HG02885 (cell line): Measurements from ENCODE around the gene FARSA.
"Not testable (repeated sequence)": the region's sequence is repeated elsewhere in the genome, so short reads cannot be mapped to it uniquely, and the experiment has no call there.

Experiments used
- ATAC-seq: cut with Tn5 transposase; IDR thresholded peaks from one replicate; pipeline ENCODE4 v1.9.1; 2021; ENCODE audit warnings: mild to moderate bottlenecking; ENCODE audit not compliant: unreplicated experiment, poor library complexity

The FARSA gene

GRCh38 chr19:12938779-12939601 is 5.5 kb upstream of the FARSA start:
- no peak for ATAC-seq

GRCh38 chr19:12937927-12938778 is 4.6 kb upstream of the FARSA start, which contains the start of gene CALR:
TSS of gene CALR (plus strand) at chr19:12938609. CDS start at chr19:12938680, 71 bp downstream.
- ATAC-seq: peak; percentile 89

GRCh38 chr19:12937093-12937926 is 3.8 kb upstream of the FARSA start:
- no peak for ATAC-seq

GRCh38 chr19:12936582-12936981 is 3.1 kb upstream of the FARSA start:
- no peak for ATAC-seq

- ATAC-seq: no peak
Measured at GRCh38 chr19:12935071-12935470, 1.6 kb upstream of the FARSA start.

- ATAC-seq: no peak
Measured at GRCh38 chr19:12932392-12933286, 872 bp downstream of the FARSA start.

- ATAC-seq: no peak
Measured at GRCh38 chr19:12930002-12930645, 3.4 kb downstream of the FARSA start.

GRCh38 chr19:12924621-12925310 is 8.7 kb downstream of the FARSA start:
- no peak for ATAC-seq

- ATAC-seq: no peak
Measured at GRCh38 chr19:12922959-12923358, 10.6 kb downstream of the FARSA start.

- no peak for ATAC-seq
Measured at GRCh38 chr19:12921047-12921446, 12.5 kb downstream of the FARSA start.

GRCh38 chr19:12918253-12918652 is 15.3 kb downstream of the FARSA start:
- no peak for ATAC-seq

- ATAC-seq: not testable (repeated sequence)
Measured at GRCh38 chr19:12915860-12916259, 17.7 kb downstream of the FARSA start.

- ATAC-seq: no peak
Measured at GRCh38 chr19:12913851-12914690, 19.4 kb downstream of the FARSA start.

GRCh38 chr19:12913011-12913561 is 20.4 kb downstream of the FARSA start:
- ATAC-seq: no peak

- no peak for ATAC-seq
Measured at GRCh38 chr19:12912571-12912970, 20.9 kb downstream of the FARSA start.

GRCh38 chr19:12907166-12907565 is 26.3 kb downstream of the FARSA start:
- ATAC-seq: no peak

- ATAC-seq: no peak
Measured at GRCh38 chr19:12899891-12900518, 33.5 kb downstream of the FARSA start.
